ENCODE measurements around the gene BAIAP2L1.

Gene BAIAP2L1

DNA sequence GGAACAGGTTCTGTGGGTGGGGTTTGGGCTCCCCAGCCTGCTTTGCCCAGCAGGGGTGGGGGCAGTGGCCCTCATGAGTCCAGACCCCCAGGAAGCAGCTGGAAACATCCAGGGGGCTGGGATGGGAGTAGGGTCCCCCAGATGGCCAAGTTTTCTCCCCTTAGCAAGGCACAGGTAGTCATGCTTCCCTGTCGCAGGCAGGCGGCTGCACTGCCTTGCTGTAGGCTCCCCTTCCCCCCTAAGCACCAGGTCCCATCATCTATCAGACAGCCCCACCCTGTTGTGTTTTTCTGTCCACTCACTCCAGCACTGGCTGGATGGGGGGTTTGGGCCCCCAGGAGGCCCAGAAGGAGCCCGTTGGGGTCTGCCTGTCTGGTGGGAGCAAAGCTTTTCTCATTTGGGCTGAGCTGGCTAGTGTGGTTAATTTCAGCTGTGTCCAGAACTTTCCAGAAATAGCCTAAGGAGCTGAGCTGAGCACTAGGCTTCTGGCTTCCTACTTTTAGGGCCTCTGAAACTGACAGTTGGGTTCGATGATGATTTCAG, 111.5 kb downstream of the BAIAP2L1 start:
- no peak for DNase-seq

DNA sequence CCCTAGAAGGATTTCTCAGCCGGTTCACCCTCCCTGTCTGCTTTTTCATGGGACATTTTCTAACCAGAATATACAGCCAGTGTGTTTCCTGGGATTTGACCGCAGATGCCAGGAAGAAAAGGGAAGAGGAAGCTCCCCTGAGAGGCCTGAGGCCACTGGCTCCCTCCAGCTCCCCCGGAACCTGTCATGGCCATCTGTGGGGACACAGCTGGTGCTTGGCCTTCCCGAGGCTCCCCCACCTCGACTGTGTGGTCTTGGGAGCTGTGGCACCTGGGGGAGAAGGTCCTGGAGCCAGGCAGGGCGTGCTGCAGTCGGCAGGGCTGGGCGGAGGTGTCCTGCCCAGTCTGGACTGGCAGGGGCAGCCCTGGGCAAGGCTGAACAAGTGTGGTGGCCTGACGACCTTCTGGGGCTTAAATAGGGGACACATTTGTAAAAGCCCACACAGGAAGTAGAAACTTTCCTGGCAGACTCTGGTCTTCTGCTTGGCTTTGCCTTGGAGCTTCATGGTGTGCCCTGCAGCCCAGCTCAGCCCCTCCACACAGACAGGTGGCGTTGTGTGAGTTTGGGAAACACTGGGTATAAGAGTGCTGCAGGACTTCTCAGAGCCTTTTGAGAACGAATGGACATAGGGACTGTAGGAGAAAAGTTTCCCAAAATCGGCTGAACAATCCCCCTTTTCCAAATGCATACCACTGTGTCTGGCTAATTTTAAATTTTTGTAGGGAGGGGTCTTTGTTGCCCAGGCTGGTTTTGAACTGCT, 112.6 kb downstream of the BAIAP2L1 start:
- DNase-seq = no peak

DNA sequence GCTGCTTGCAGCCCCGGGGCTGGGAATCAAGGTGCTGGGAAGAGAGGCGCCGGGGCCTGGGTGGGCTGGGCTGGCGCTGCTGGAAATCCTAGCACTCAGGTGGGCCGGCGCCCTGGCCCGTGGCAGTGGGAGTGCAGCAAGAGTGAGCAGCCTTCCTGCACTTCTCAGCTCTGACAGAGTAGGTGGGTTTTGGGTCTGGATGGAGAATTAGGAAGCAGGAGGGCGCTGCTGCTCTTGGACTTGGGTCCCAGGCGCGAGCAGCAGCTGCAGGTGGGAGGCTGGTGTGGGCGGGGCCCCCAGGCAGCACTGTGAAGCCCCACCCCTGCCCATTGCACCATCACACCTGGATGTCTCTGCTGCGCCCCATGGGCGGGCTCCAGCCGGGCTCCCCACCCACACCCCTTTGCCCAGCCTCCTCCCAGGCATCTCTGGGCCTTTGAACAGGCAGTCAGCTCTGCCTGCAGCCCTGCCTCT, 113.4 kb downstream of the BAIAP2L1 start:
- DNase-seq = no peak

DNA sequence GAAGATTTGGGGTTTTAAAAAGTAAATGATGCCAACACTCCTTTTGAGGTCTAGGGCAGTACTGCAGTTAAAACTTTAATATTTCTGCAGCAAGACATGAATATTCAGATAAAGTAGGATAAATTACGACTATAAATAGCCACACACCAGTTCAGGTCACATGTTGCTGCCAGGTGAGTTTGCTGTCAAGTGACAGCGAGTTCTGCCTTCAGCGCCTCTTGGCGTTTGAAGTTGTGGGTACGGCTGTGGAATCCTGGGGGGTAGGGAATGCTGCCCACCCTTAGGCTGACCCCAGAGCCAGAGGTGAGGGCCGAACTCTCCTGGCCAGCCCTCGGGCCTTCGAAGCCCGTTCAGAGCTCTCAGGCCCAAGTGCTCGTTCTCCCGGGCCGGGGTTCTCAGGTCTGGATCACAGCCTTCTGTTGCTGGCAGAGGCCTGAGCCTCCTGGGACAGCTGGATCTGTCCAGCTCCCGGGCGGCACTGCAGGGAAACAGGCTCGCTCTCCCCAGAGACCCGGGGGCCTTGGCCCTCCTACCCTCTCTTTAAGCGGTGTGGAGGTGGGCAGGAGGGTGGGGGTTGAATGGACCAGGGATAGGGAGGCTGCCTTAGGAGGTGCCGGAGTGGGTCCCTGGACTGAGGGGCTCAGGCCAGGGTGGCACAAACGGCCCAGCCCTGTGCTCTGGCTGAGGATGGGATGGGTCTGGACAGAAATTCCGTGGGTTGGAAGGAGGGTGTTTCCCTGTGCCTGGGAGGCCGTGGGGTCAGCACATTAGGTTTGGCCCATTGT, 114.0 kb downstream of the BAIAP2L1 start:
- no peak for DNase-seq

DNA sequence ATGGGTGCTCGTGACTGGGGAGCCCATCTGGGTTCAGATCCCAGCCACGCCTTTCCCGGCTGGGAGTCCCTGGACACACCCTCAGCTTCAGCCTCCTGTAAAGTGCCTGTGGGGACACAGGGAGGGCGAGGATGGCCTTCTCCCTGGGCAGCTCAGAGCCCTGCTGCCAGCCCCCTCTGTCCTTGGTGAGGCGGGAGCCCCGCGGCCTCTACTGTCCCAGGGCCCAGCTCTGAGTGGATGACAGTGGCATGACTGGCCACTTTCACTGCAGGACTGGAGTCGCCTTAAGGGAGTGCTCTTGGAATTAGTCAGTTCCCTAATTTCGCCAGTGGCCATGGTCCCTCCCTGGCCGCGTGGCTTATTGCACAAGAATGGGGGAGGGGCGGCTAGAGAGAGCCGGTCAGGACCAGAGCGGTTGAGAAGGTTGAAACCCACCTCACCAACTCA, 114.8 kb downstream of the BAIAP2L1 start:
- DNase-seq = no peak

DNA sequence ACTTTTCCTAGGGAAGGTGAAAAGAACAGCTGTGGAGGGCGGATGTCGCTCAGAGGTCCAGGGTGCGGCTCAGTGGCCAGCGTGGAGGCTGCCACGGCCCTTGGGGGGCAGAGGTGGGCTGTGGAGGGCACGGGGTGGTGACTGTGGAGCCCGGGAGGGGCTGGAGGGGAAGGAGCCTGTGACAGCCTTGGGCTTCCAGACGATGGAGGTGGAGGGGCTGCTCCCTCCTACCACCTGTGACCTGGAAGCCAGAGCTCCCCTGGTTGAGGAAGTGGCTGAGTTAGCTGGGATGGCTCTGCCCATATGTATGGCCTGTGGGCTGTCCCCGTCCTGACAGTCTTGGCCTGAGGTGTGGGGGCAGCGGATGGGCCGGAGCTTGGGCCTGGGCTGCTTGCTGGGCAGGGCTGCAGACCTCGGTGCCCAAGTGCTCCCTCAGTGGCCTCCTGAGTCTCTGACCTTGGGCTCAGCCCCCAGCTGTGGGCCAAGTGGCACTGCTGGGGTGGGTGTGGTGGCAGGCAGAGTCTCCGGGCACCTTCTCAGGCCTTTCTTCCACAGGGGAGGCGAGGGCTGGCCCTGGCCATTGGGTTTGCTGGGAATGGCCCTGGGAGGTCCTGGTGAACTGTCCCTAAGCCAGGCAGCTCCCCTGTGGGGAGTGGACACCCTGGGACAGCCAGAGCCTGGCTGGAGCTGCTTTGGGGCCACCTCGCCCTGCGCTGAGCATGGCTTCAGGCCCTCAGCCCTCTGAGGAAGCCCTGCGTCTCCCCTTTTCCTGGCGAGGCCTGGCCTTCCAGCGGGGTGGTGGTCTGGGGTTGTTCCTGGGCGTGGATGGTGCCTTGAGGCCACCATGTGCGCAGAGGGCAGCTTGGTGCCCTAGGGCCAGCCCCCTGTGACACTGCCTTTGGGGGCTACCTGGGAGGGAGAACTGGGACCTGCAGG, 115.5 kb downstream of the BAIAP2L1 start:
- no peak for DNase-seq

DNA sequence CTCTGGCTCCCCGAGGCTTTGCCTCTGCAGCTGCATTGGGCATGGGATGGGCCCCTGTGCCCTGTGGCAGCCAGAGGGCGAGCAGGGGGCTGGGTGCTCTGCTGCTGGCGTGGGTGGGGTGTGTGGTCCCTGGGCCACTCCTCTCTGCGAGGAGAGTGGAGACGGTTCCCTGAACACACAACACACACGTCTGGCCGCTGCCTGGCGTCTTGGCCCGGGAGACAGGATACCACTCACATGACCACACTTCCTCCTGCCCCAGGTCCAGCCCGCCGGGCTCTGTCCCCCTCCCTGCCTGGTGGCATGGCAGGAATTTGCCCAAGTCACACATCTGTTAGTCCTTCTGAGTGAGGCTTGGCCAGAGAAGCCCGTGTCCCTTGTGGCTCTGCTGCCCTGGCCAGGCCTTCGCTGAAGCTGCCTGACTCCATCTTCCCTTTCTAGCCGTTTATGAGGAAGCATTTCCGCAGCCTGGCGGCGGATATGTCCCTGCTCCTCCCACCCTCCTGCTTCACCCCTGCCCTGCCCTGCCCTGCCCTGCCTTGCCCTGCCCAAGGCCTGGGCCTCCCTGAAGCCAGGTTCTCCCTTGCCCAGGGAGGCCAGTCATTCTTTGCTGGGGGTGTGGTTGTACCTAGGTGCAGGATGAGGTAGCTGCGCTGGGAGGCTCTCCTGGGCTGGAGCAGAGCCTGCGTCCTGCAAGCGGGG, 116.4 kb downstream of the BAIAP2L1 start:
- no peak for DNase-seq

DNA sequence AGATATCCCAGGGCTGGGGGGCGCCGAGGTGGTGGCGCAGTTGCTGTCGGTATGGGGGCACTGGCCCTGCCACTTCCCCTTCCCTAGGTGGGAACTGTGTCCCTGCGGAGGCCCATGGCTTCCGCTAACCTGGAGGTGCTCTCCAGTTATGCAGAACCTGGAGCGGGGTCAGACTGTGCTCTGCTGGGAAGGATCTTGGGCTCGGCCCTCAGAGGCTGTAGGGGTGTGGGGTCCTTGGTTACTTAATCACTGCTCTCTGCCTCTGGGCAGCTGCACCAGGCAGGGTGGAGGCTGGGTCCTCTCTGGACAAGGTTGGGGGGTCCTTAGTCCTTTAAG, 117.0 kb downstream of the BAIAP2L1 start:
- DNase-seq = no peak

DNA sequence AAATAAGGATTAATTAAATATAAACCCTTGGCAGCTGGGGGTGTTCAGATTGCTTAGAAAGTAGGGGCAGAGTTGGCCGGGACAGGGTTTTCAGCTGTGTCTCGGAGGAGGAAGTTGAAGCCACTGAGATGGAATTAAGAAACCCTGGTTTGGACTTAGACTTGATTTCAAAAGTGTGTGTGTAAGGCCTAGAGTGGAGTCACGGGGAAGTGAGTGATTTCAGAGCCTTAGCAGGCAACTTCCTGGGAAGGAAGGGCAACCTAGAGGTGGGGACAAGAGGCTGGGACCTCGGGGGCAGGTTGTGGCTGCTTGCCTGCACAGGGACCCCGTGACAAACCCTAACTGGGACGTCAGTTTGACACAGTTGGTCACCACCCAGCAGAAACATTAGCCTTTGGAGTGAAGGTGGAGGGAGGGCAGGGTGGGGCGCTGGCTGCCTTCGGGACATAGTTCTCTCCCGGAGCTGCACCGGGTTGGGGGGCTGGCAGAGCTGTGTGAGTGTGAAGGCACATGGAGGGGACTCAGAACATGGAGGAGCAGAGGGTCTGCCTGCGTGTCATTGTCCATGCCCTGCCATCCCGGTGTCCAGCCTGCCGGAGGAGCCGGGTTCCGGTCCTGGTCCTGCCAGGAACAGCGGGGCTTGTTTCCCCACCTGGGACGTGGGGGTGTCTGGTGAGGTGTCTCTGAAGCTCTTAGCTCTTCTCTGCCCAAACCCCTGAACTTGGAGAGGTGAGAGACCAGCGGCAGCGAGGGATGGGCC, 117.6 kb downstream of the BAIAP2L1 start:
- no peak for DNase-seq

DNA sequence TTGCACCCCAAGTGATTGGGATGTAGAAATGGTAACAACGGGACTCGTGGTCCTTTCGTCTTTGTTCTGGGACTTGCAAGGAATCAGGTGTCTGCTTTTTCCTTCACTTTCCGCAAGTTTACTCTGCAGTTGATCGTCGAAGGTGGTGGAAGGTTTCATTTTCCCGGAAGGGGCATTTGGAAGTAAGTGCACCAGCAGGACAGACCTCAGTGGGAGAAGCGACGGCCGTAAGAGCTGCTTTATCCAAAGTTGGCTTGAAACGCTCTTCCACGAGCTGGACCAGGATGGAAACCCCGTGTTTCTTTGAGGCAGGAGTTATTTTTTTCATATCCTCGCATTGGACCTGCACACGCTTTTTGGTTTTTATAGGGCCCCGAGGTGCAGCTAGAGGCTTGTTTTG, 118.2 kb downstream of the BAIAP2L1 start:
- no peak for DNase-seq

DNA sequence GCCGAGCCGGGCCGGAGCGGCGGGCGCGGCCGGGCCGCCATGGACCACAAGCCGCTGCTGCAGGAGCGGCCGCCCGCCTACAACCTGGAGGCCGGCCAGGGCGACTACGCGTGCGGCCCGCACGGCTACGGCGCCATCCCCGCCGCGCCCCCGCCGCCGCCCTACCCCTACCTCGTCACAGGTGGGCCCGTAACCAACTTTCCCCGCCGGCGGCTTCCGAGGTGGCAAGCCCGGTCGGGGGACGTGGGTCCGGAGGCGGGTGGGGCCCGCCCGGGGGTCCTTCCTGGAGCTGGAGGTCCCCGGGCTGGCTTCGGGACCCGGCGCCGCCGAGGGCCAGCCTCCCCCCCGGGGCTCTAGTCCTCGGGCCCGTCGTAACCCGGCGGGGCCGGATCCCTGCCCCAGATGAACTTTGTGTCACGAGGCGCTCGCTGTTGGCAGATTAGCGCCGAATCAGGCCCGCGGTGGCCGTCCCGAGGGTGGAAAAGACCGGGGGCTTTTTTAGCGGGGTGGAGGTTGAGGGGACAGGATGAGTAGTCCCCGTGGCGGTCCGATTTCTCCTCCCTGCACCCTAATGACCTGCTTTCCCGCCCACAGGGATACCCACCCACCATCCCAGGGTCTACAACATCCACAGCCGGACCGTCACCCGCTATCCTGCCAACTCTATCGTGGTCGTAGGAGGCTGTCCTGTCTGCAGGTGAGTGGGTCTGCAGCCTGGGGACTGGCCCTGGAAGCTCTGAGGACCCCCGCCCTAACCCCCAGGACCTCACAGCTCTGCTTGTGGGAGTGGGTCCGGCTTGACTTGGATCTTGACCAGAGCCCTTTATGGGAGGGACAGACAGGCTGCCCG, 118.9 kb downstream of the BAIAP2L1 start:
- DNase-seq = no peak

DNA sequence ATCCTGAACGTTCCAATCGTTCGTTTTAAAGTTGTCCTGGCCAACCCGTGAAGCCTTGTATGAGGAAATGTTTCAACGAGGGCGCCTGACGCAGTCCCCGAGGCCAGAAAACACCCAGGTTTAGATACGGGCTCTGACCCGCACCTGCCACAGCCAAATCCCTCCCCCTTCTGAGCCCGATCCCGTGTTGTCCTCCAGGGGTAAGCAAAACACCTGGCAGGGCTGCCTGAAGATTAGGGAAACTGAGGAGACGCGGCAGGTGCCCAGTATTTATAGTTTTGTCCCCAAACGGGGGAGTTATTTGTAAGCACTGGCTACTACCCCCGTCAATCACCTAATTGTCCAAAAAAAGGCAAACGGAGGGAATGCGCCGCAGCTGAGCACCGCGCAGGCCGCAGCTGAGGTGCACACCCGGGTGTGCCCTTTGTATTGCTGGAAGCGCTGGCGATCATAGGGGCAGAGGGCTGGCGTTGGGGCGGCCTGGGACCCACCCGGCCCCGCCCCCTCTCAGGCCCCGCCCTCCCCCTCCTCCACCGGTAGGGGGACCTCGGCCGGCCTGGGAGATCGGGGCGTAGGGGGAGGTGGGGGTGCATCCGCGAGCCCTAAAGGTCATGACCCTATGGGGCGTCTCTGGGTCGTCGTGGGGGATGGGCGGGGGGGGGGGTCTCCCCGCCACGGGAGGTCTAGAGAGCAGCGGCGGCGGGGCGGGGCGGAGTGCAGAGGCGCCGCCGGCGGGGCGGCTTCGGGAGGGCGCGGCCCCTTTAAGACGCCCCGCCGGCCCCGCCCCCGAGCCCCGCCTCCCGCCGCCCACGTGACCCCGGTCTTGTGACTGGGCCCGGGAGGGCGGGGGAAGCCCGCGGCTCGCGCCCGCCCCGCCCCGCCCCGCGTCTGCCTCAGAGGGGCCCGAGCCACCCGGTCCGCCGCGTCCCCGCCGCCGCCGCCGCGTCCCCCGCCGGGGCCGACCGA, 119.8 kb downstream of the BAIAP2L1 start, which contains the start of gene BRI3:
Gene BRI3, plus strand, starts transcription at position 896 of the 966 bp plus-strand sequence. CDS start 110 bp downstream, outside the sequence.
- DNase-seq = peak; percentile 90

DNA sequence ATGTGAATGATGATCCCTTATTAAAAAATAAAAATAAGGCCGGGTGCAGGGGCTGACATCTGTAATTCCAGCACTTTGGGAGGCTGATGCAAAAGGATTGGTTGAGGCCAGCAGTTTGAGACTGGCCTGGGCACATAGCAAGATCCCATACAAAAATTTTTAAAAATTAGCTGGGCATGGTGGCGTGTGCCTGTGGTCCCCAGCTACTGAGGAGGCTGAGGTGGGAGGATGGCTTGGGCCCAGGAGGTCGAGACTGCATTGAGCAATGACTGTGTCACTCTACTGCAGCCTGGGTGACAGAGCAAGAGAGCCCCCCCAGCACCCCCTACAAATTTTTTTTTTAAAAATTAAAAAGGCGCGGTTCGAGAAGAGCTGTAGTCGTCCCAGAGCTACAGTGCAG, 120.6 kb downstream of the BAIAP2L1 start:
- DNase-seq = no peak

DNA sequence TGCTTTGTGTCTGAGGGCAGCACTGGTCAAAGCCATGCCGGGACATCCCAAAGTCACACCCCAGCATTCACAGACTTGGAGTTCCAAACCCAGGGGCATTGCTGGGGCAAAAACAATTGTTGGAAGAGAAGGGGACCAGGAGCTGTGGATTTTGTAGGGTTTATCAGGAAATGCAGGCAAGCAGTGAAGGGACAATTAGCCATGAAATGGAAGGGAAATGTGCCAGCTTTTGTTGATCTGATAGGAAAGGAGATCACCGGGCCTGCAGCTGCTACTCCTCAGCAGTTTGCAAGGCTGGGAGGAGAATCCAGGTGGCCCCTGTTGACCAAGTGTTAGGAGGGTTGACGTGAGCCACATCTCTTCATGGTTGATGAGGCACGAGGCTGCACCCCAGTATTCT, 122.0 kb downstream of the BAIAP2L1 start:
- DNase-seq = no peak

DNA sequence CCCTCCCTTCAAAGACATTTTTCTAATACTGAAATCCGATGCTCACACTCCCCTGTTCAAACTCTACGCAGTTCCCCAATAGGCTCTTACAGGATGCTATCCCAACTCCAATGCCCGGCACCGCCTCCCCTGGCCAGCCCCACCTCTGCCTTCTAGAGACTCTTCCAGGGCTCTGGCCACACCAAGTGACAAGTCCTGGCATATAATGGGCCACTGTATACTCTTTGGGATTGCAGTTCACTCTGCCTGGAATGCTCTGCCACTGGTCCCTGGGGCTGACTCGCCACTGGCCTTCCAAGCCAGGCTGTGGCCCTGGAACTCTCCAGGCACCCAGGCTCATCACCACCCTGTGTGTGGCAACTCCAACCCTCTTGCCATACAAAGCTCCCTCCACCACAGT, 122.5 kb downstream of the BAIAP2L1 start:
- no peak for DNase-seq

DNA sequence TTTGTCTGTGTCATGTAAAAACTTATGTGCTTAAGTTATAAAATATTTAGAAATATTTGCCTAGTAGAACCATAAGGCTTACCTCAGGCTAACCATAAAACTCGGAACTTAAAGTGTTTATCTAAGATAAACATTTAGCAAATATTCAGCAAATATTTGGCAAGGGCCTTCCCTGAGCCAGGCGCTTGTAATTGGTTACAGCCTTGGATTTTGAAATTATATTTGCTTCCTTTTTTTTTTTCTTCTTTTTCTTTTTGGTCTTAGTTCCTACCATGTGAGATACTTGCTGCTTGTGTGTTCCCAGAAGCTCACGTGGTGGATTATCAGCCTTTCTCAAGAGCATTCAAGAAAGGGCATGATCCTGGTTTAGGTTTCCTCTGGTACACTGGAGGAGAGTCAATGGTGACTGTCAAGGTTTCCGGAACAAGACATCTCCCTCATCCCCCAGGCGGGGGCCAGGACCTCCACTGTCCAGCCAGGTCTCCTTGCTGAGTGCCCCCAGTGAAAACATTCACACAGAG, 124.6 kb downstream of the BAIAP2L1 start:
- DNase-seq = no peak

DNA sequence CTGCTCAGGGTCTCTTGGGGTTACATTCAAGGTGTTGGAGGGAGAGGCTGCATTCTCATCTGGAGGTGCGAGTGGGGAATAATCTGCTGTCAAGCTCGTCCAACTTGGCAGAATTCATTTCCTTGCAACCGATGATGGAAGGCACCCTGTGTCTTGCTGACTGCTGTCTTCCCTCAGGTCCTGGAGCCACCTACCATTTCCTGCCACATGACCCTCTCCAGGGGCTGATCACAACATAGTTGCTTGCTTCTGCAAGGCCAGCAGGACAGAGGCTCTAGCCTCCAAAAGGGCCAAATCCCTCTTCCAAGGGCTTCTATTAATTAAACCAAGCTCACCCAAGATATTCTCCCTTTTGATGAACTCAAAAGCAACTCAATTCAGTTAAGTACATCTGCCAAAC, 133.6 kb downstream of the BAIAP2L1 start:
- DNase-seq = no peak

DNA sequence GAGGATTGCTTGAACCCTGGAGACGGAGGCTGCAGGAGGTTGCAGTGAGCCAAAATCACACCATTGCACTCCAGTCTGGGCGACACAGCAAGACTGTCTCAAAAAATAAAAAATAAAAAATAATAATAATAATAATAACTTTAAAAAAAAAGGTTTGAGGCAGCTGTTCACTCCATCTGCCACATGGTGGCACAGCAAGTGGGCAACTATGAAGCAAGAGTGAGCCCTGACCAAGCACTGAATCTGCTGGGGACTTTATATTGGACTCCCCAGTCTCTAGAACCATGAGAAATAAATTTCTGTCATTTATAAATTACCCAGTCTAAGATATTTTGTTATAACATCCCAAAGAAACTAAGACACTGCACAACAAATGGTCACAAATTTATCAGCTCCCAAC, 134.1 kb downstream of the BAIAP2L1 start:
- no peak for DNase-seq

DNA sequence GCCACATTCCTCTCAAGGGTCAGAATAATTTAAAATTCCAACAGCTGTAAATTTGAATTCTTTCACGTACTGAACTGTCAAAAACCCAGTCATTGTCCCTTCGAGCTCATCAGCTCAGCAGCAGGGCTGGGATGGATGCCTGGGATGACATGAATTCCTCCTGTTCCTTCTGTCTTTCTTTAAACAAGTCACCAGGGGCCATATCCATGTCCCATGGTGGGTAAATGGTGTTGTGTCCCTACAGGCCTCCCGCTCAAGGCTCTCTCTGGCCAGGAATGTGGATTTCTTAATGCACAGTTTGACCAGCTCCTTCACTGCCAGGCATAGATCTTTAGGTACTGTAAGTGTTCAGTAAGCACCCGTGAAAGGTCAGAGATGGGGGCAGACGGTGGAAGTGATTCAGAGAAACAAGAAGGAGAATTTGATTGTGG, 135.0 kb downstream of the BAIAP2L1 start:
- no peak for DNase-seq

Measured in activated T-cell treated with anti-CD3 and anti-CD28 coated beads, Interleukin-2, amount 50 U/mL, for 1 hour (primary cell).